Measurements from ENCODE around the gene ADM5.
A peak's percentile ranks its signal among the peaks of the same experiment; 100 is the strongest.

ADM5 gene

DNA sequence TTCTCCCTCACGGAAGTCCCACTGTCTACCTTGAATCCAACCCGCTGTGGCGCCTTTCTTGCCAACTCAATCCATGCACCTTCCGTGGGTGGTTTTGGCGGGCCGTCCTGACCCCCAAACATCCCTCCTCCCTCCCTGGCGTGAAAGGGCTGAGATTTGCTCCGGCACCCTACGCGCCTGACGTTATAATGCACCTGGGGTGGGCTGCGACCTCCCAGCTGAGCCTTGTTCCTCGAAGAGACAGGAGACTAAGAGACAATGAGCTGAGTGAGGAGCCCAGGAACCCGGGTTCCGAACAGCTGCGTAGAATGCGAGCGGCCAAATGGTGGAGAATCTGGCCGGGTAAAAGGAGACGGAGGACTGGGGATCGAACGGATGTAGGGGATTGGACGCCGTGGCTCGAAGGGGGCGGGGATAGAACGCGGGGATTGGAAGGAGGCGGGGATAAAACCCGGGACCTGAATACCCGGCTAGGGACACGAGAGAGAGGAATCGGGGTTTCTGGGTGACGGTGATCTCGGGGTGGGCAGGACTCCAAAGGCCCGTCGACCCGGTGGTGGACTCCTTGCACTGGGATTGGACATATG is 1.4 kb downstream of the ADM5 start, which contains the start of gene CPT1C:
TSS of gene CPT1C (plus strand) at position 461 of the 587 bp plus-strand sequence. CDS start 1,137 bp downstream, outside the sequence.
- TF ChIP-seq, protein P1, sequence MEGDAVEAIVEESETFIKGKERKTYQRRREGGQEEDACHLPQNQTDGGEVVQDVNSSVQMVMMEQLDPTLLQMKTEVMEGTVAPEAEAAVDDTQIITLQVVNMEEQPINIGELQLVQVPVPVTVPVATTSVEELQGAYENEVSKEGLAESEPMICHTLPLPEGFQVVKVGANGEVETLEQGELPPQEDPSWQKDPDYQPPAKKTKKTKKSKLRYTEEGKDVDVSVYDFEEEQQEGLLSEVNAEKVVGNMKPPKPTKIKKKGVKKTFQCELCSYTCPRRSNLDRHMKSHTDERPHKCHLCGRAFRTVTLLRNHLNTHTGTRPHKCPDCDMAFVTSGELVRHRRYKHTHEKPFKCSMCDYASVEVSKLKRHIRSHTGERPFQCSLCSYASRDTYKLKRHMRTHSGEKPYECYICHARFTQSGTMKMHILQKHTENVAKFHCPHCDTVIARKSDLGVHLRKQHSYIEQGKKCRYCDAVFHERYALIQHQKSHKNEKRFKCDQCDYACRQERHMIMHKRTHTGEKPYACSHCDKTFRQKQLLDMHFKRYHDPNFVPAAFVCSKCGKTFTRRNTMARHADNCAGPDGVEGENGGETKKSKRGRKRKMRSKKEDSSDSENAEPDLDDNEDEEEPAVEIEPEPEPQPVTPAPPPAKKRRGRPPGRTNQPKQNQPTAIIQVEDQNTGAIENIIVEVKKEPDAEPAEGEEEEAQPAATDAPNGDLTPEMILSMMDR (IDR thresholded peaks at IDR 0.05; ENCODE audit: low read depth, low read length): no peak
- in situ Hi-C loops (cut with HindIII; ENCODE audit: low sequenced_read_pairs): no loop called here
- DNase-seq (ENCODE audit: low read depth, low spot score): peak; percentile 75
- H3K4me3 ChIP-seq (ENCODE audit: low read depth, low read length): peak within 1 kb of the TSS; percentile 53

DNA sequence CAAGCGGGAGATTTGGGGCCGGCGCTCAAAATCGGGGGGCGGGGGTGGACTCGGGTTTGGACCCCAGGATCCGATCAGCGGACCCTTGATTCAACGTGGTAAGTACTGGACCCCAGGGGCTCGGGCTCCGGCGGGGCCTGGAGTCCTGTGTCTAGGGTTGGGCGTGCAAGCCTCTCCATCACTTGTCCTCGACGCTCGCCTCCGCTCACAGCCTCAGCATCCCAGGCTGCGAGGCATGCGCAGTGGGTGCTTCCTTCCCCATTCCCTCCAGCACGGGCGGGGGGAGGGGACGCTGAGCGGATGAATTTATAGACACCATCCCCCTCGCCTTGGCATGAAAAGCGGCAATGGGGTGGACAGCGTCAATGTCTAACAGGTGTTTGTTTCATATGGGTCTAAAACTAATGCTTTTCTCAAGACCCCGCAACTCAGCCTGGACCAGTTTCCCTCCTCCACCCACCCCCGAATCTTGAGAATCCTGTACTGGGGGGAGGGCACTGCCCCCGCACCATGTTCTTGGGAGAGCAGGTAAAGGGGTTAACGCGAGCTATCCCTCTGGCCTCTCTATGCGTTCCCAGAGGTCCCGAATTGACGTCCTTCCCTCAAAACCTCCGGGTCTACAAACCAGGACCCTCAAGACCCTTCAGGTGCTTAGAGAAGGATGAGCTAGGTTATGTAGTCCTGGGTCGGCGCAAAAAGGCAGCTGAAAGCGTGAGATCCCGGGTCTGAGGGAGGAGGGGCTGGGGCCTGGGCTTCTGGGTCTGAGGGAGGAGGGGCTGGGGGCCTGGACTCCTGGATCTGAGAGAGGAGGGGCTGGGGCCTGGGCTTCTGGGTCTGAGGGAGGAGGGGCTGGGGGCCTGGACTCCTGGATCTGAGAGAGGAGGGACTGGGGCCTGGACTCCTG is 2.1 kb downstream of the ADM5 start:
- peak overlapping the region; percentile 53 for H3K4me3 ChIP-seq (ENCODE audit: low read depth, low read length)
- in situ Hi-C loops (cut with HindIII; ENCODE audit: low sequenced_read_pairs): no loop called here
- peak; percentile 73 for DNase-seq (ENCODE audit: low read depth, low spot score)
- TF ChIP-seq, protein P1 (IDR thresholded peaks at IDR 0.05; ENCODE audit: low read depth, low read length): no peak

DNA sequence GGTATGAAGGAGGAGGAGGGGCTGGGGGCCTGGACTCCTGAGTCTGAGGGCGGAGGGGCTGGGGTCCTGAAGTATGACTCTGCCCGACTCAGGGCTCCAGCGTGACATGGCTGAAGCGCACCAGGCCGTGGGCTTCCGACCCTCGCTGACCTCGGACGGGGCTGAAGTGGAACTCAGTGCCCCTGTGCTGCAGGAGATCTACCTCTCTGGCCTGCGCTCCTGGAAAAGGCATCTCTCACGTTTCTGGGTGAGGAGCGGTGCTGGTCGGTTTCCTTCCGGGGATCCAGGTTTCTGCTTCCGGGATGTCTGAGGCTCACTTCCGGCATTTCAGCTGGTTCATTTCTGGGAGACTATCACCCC is 2.7 kb downstream of the ADM5 start:
- TF ChIP-seq, protein P1 (IDR thresholded peaks at IDR 0.05; ENCODE audit: low read depth, low read length): no peak
- peak overlapping the region; percentile 53 for H3K4me3 ChIP-seq (ENCODE audit: low read depth, low read length)
- DNase-seq (ENCODE audit: low read depth, low spot score): no peak
- in situ Hi-C loops (cut with HindIII; ENCODE audit: low sequenced_read_pairs): no loop called here

DNA sequence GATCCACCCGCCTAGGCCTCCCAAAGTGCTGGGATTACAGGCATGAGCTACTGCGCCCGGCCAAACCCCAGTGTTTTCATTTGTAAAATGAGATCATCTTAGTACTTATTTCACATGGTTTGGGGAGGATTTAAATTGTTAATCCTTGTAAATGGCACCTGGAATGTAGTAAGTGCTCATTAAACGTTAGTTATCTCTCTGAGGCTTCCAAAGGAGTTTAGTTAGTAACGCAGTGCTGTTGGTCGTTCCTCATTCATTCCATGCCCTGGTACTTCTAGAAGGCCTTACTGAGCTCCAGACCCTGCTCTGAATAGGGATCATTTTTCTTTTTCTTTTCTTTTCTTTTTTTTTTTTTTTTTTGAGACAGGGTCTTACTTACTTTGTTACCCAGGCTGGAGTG is 6.7 kb downstream of the ADM5 start:
- in situ Hi-C loops (cut with HindIII; ENCODE audit: low sequenced_read_pairs): no loop called here
- TF ChIP-seq, protein P1 (IDR thresholded peaks at IDR 0.05; ENCODE audit: low read depth, low read length): no peak
- no peak for DNase-seq (ENCODE audit: low read depth, low spot score)
- H3K4me3 ChIP-seq (ENCODE audit: low read depth, low read length): no peak overlapping the region

DNA sequence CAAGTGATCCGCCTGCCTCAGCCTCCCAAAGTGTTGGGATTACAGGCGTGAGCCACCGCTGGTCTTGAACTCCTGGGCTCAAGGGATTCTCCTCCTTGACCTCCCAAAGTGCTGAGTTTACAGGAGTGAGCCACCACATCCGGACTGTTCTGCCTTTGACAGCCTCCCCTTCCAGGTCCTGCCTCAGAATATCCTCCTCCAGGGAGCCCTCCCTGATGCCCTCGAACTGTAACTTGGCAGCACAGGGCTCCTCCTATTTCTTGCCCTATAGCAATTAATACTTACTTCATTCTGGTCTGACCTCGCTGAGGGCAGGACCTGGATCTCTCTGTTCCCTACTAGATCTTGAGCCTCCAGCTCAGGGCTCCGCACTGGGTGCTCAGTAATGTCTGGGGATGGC is 7.5 kb downstream of the ADM5 start:
- TF ChIP-seq, protein P1 (IDR thresholded peaks at IDR 0.05; ENCODE audit: low read depth, low read length): no peak
- in situ Hi-C loops (cut with HindIII; ENCODE audit: low sequenced_read_pairs): no loop called here
- DNase-seq (ENCODE audit: low read depth, low spot score): no peak
- H3K4me3 ChIP-seq (ENCODE audit: low read depth, low read length): no peak overlapping the region

DNA sequence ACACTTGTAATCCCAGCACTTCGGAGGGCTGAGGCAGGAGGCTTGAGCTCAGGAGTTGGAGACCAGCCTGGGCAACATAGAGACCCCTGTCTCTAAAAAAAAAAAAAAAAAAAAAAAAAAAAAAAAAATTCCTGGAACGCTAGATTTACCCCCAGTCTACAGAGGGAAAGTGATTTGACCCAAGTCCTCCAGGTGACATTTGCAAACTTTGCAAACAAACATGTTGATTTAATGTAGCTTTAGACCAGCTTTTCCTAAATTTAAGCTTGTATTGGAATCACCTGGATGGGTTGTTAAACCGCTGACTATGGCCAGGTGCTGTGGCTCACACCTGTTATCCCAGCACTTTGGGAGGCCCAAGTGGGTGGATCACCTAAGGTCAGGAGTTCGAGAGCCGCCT is 10.0 kb downstream of the ADM5 start:
- H3K4me3 ChIP-seq (ENCODE audit: low read depth, low read length): no peak overlapping the region
- no peak for DNase-seq (ENCODE audit: low read depth, low spot score)
- TF ChIP-seq, protein P1 (IDR thresholded peaks at IDR 0.05; ENCODE audit: low read depth, low read length): no peak
- in situ Hi-C loops (cut with HindIII; ENCODE audit: low sequenced_read_pairs): no loop called here

Measured in astrocyte of the spinal cord (primary cell).